Dermis microvascular lymphatic vessel endothelial cell (primary cell): ENCODE results near the gene SOD2. TPM values are rescaled to one million over a fixed set of nuclear protein-coding genes. Genes with fewer than 3 reads are reported as not detected.
A peak's percentile ranks its signal among the peaks of the same experiment; 100 is the strongest.
"Not testable (repeated sequence)": the region's sequence is repeated elsewhere in the genome, so short reads cannot be mapped to it uniquely, and the experiment has no call there.

Experiments used
- DNase-seq, 2 donors: peaks; one replicate each; pipeline versions ENCODE4 v3.0.0 to v3.0.0-alpha.2; 2010; ENCODE audit warnings: low read depth in 2 of 2
- total RNA-seq: library from RNA; depleted of rRNA; stranded (reverse); fragments of >200 nt; gene quantifications from 2 replicates; pipeline ENCODE4 v1.2.1, GENCODE V29; 2014

The SOD2 gene
- total RNA-seq, 1 donor from 2014 or later, result 206 TPM

- DNase-seq, result no peak
These were observed 10.2 kb downstream of the SOD2 start for GRCh38 chr6:159682810-159683209.

GRCh38 chr6:159682295-159682694 is 10.7 kb downstream of the SOD2 start:
- DNase-seq, result no peak

GRCh38 chr6:159681191-159681880 is 11.7 kb downstream of the SOD2 start:
- peak in 1 of 2 donors; percentile 24 for DNase-seq

- no peak for DNase-seq
These were observed 12.9 kb downstream of the SOD2 start for GRCh38 chr6:159680104-159680503.

- no peak for DNase-seq
These were observed 13.7 kb downstream of the SOD2 start for GRCh38 chr6:159679091-159680077.

GRCh38 chr6:159678574-159678973 is 14.5 kb downstream of the SOD2 start:
- no peak for DNase-seq

- no peak for DNase-seq
These were observed 15.4 kb downstream of the SOD2 start for GRCh38 chr6:159677506-159678165.

GRCh38 chr6:159676890-159677505 is 16.0 kb downstream of the SOD2 start:
- no peak for DNase-seq

GRCh38 chr6:159676236-159676635 is 16.8 kb downstream of the SOD2 start:
- not testable (repeated sequence) for DNase-seq

- no peak for DNase-seq
These were observed 27.0 kb downstream of the SOD2 start for GRCh38 chr6:159665868-159666635.

- not testable (repeated sequence) for DNase-seq
These were observed 29.6 kb downstream of the SOD2 start for GRCh38 chr6:159663368-159663889.

- DNase-seq, result not testable (repeated sequence)
These were observed 31.1 kb downstream of the SOD2 start for GRCh38 chr6:159661977-159662376.

GRCh38 chr6:159655409-159655988 is 37.5 kb downstream of the SOD2 start:
- DNase-seq, result no peak

- DNase-seq, result peak; percentile 33 to 58
These were observed 38.5 kb downstream of the SOD2 start for GRCh38 chr6:159654483-159655098.

GRCh38 chr6:159650314-159650713 is 42.7 kb downstream of the SOD2 start:
- DNase-seq, result no peak

GRCh38 chr6:159649441-159649840 is 43.6 kb downstream of the SOD2 start:
- no peak for DNase-seq

GRCh38 chr6:159646733-159647132 is 46.3 kb downstream of the SOD2 start:
- DNase-seq, result no peak

GRCh38 chr6:159646116-159646515 is 46.9 kb downstream of the SOD2 start:
- no peak for DNase-seq

- DNase-seq, result no peak
These were observed 47.4 kb downstream of the SOD2 start for GRCh38 chr6:159645640-159646039.
